Esophagus muscularis mucosa (tissue), 4 donors: ENCODE results near the gene BMP2K. TPM values are rescaled to one million over a fixed set of nuclear protein-coding genes. Genes with fewer than 3 reads are reported as not detected.

Experiments
- DNase-seq: peaks from one replicate; pipeline ENCODE4 v3.0.0-alpha.2; 2017; ENCODE audit errors: extremely low spot score
- H3K27ac ChIP-seq, 4 donors: fragments of 200-600 bp; sonication (generic); replicated peaks in 1 of 4; 1 replicate in 3 of 4; 2 replicates in 1 of 4; pipeline ENCODE4 v1.5.1; 2016 to 2019; ENCODE audit warnings: mild to moderate bottlenecking in 1 of 4
- H3K27me3 ChIP-seq, 4 donors: fragments of 200-600 bp; sonication (generic); one replicate each; pipeline versions ENCODE4 v1.5.1 to v1.6.0; 2016 to 2019
- H3K36me3 ChIP-seq, 4 donors: fragments of 200-600 bp; sonication (generic); one replicate each; pipeline ENCODE4 v1.5.1; 2016 to 2019
- H3K4me1 ChIP-seq, 4 donors: fragments of 200-600 bp; sonication (generic); one replicate each; pipeline ENCODE4 v1.5.1; 2016 to 2019
- H3K4me3 ChIP-seq, 4 donors: fragments of 200-600 bp; sonication (generic); 1 replicate in 2 of 4; 2 replicates in 2 of 4; pipeline ENCODE4 v1.5.1; 2016 to 2019; ENCODE audit warnings: mild to moderate bottlenecking in 4 of 4, moderate library complexity in 1 of 4
- H3K9me3 ChIP-seq, 4 donors: fragments of 200-600 bp; sonication (generic); 1 replicate in 3 of 4; 2 replicates in 1 of 4; pipeline ENCODE4 v1.5.1; 2016 to 2019
- EP300 ChIP-seq: sonication (generic); formaldehyde crosslinking; IDR thresholded peaks from one replicate; pipeline ENCODE4 v1.6.1; 2017; ENCODE audit warnings: antibody characterized with exemption
- POLR2A ChIP-seq: fragments of 450-650 bp; IDR thresholded peaks from one replicate; pipeline ENCODE4 v1.6.1; 2017; ENCODE audit warnings: antibody characterized with exemption, moderate library complexity, mild to moderate bottlenecking, low read depth
- POLR2AphosphoS5 ChIP-seq, 2 donors: sonication (generic); formaldehyde crosslinking; IDR thresholded peaks; one replicate each; pipeline ENCODE4 v1.6.1; 2017; ENCODE audit warnings: antibody characterized with exemption in 2 of 2
- WGBS: methylation state at CpG from one replicate; pipeline ENCODE4 v1.1.5; 2018; 5-methylcytosine and 5-hydroxymethylcytosine counted together
- intact Hi-C: fragments of 100-400 bp; cut with DNase I; formaldehyde crosslinking; loops from one replicate; pipeline ENCODE4 v1.15.1; 2023
- total RNA-seq, 4 donors: library from RNA; depleted of rRNA; stranded (reverse); fragments of >200 nt; gene quantifications; one replicate each; pipeline versions ENCODE4 v1.1.0 to v1.2.1, GENCODE V29; 2016
- TF ChIP-seq, protein P1 (sequence below), 3 experiments: fragments of 200-600 bp in 2 of 3; fragments of 450-650 bp in 1 of 3; sonication (generic) in 2 of 3; IDR thresholded peaks; one replicate each; pipeline ENCODE4 v1.5.1; 2017 to 2019; ENCODE audit warnings: antibody characterized with exemption in 3 of 3, mild to moderate bottlenecking in 2 of 3, moderate library complexity in 1 of 3

BMP2K gene
- total RNA-seq, 4 donors from 2014 or later = 42.5 to 53.0 (median 45.0) TPM

DNA sequence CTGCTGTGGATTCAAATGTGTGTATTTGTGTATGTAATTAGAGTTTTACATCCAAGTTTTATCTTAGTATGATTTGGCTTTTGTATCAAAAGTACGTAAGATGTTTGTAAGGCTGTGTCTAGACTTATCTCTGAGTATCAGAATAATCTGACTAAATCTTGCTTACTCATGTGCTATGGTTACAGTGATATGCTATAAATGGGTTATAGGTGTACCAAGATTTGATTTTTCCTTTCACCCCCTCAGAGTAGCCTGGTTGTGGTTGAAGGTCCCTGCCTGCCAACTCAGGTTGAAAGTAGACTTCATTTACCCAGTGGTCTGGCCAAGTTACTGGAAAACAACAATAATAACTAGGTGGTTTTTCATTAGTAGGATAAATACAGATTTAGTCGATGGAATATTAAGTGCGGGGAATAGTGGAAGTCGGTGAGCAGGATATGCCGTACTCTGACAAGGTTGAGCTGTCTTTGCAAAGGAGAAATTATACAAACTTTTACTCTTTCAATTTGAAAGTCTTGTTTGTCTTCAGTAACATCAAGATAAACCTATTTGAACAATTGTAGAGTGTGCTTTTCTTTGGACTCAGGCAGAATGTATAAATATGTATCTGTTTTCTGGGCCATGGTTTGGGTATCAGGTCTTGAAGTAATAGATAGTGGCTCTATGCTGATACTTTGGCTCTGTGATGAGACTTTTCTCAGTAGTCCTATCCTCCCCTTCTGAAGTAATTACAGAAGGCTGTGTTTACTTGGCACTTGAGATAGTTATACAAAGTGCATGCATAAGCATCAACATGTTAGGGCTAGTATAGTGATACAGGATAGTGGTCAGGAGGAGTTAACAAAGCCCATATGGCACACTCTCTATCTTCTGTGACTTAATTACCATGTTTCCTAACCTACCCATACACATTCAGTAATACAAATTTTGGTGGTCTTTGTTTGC lies 23.7 kb downstream of the BMP2K start:
- H3K36me3 ChIP-seq = no peaks in the 10 kb centered on the region
- H3K4me3 ChIP-seq = no peak overlapping the region
- no peak overlapping the region for H3K27ac ChIP-seq
- no peak for DNase-seq
- TF ChIP-seq POLR2AphosphoS5 (IDR thresholded peaks at IDR 0.05) = no peak
- TF ChIP-seq POLR2A = no peak
- no peak for TF ChIP-seq EP300
- TF ChIP-seq, protein P1, sequence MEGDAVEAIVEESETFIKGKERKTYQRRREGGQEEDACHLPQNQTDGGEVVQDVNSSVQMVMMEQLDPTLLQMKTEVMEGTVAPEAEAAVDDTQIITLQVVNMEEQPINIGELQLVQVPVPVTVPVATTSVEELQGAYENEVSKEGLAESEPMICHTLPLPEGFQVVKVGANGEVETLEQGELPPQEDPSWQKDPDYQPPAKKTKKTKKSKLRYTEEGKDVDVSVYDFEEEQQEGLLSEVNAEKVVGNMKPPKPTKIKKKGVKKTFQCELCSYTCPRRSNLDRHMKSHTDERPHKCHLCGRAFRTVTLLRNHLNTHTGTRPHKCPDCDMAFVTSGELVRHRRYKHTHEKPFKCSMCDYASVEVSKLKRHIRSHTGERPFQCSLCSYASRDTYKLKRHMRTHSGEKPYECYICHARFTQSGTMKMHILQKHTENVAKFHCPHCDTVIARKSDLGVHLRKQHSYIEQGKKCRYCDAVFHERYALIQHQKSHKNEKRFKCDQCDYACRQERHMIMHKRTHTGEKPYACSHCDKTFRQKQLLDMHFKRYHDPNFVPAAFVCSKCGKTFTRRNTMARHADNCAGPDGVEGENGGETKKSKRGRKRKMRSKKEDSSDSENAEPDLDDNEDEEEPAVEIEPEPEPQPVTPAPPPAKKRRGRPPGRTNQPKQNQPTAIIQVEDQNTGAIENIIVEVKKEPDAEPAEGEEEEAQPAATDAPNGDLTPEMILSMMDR (IDR thresholded peaks at IDR 0.05) = no peak
- H3K4me1 ChIP-seq = peaks cover 0 to 7% (median 0%) of the 10 kb centered on the region in 4 donors
- H3K9me3 ChIP-seq = no peaks in the 10 kb centered on the region
- no peaks in the 10 kb centered on the region for H3K27me3 ChIP-seq
- WGBS = 94% methylated on average over 5 of the region's 5 CpGs
- intact Hi-C loops = no loop called here

DNA sequence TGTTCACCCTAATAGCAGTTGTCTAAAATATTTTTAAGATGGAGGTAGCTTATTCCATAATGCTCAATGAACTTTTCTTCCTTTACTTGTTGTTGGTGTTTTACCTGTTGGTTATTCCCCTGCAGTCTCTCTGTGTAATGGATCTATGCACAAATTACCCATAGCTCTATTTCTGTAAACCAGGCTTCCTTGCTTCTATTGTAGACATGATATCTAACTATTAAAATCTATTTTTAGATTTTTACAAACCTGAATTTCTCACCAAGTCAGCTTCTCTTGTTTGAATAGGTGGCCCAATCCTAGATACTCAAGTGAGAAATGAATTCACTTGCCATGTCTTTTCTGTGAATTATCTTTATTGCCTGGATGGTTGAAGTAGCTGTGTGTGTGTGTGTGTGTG lies 24.8 kb downstream of the BMP2K start:
- no peak overlapping the region for H3K27ac ChIP-seq
- H3K4me3 ChIP-seq = no peak overlapping the region
- H3K27me3 ChIP-seq = no peaks in the 10 kb centered on the region
- H3K9me3 ChIP-seq = no peaks in the 10 kb centered on the region
- DNase-seq = no peak
- no peak for TF ChIP-seq POLR2A
- TF ChIP-seq POLR2AphosphoS5 (IDR thresholded peaks at IDR 0.05) = no peak
- TF ChIP-seq, protein P1 (IDR thresholded peaks at IDR 0.05) = no peak
- TF ChIP-seq EP300 = no peak
- peaks cover 0 to 7% (median 0%) of the 10 kb centered on the region in 4 donors for H3K4me1 ChIP-seq
- H3K36me3 ChIP-seq = no peaks in the 10 kb centered on the region
- intact Hi-C loops = no loop called here

DNA sequence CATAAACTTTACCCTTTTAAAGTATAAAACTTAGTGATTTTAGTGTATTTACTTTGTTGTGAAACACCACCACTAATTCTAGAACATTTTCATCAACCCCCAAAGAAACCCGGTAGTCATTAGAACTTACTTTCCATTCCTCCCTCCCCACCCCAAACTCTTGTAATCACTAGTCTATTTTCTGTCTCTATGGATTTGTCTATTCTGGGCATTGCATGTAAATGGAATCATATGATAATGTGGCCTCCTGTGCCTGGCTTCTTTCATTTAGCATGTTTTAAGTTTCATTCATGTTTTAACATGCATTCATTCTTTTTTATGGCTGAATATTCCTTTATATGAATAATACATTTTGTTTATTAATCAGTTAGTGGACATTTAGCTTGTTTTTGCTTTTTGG lies 27.8 kb downstream of the BMP2K start:
- 87% methylated on average over 1 of the region's 1 CpG for WGBS
- no peaks in the 10 kb centered on the region for H3K4me1 ChIP-seq
- DNase-seq = no peak
- no peaks in the 10 kb centered on the region for H3K36me3 ChIP-seq
- intact Hi-C loops = no loop called here
- no peak overlapping the region for H3K27ac ChIP-seq
- peaks cover 0 to 8% (median 8%) of the 10 kb centered on the region in 4 donors for H3K9me3 ChIP-seq
- H3K27me3 ChIP-seq = no peaks in the 10 kb centered on the region
- no peak overlapping the region for H3K4me3 ChIP-seq
- no peak for TF ChIP-seq POLR2A

DNA sequence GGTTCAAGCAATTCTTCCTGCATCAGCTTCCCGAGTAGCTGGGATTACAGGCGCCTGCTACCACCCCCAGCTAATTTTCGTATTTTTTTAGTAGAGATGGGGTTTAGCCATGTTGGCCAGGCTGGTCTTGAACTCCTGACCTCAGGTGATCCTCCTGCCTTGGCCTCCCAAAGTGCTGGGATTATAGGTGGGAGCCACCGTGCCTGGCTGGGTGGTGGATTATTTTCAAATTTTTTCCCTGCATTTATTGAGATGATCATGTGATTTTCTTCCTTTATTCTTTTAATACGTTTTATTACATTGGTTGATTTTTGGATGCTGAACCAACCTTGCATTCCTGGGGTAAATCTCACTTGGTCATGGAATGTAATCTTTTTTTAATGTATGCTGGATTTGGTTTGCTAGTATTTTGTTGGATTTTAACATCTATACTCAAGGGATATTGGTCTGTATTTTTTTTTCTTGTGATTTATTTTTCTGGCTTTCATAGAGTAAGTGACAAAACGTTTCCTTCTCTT lies 30.9 kb downstream of the BMP2K start:
- no peak overlapping the region for H3K4me3 ChIP-seq
- no peak overlapping the region for H3K27ac ChIP-seq
- TF ChIP-seq, protein P1 (IDR thresholded peaks at IDR 0.05) = no peak
- TF ChIP-seq POLR2AphosphoS5 (IDR thresholded peaks at IDR 0.05) = no peak
- no peak for TF ChIP-seq EP300
- no peak for TF ChIP-seq POLR2A
- DNase-seq = no peak
- H3K36me3 ChIP-seq = no peaks in the 10 kb centered on the region
- WGBS = 91% methylated on average over 6 of the region's 6 CpGs
- H3K9me3 ChIP-seq = peaks cover 0 to 8% (median 8%) of the 10 kb centered on the region in 4 donors
- no peaks in the 10 kb centered on the region for H3K27me3 ChIP-seq
- peaks cover 0 to 18% (median 15%) of the 10 kb centered on the region in 4 donors for H3K4me1 ChIP-seq
- intact Hi-C loops = no loop called here

DNA sequence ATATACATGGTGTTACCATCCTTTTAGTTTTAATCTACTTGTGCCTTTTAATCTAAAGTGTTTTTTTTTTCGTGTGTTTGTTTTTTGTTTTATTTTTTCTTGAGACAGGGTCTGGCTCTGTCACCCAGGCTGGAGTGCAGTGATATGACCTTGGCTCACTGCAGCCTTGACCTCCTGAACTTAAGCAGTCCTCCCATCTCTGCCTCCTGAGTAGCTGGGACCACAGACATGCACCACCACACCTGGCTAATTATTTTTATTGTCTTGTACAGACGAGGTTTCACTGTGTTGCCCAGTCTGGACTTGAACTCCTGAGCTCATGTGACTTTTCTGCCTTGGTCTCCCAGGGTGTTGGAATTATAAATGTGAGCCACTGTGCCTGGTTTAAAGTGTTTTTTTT lies 33.1 kb downstream of the BMP2K start:
- intact Hi-C loops = no loop called here
- TF ChIP-seq EP300 (no peak), POLR2A (no peak), POLR2AphosphoS5 (IDR thresholded peaks at IDR 0.05) (no peak)
- TF ChIP-seq, protein P1 (IDR thresholded peaks at IDR 0.05) = no peak
- H3K4me3 ChIP-seq = no peak overlapping the region
- DNase-seq = no peak
- H3K4me1 ChIP-seq = peaks cover 0 to 21% (median 18%) of the 10 kb centered on the region in 4 donors
- H3K9me3 ChIP-seq = peaks cover 0 to 8% (median 8%) of the 10 kb centered on the region in 4 donors
- no peaks in the 10 kb centered on the region for H3K36me3 ChIP-seq
- H3K27ac ChIP-seq = no peak overlapping the region
- H3K27me3 ChIP-seq = no peaks in the 10 kb centered on the region
- WGBS = 73% methylated on average over 2 of the region's 2 CpGs
